Keratinocyte (primary cell): Measurements from ENCODE around the gene GBP7. TPM values are rescaled to one million over a fixed set of nuclear protein-coding genes. Genes with fewer than 3 reads are reported as not detected.

ENCODE experiments used
- DNase-seq: peaks from one replicate; pipeline ENCODE4 v3.0.0-alpha.2; 2011; ENCODE audit warnings: low read depth, missing footprints, low spot score
- FAIRE-seq: peaks from 2 replicates; lab custom pipeline; 2011; peaks lifted over from hg19 to GRCh38; lab: Jason Lieb, UNC
- H2AFZ ChIP-seq: 2 replicates; pipeline ENCODE4 v1.6.0; 2012; ENCODE audit warnings: low read length, control low read depth, inconsistent platforms; ENCODE audit not compliant: control insufficient read depth
- H3K27ac ChIP-seq: 2 replicates; pipeline ENCODE4 v1.5.1; 2011; ENCODE audit warnings: low read length; ENCODE audit not compliant: control insufficient read depth, insufficient read depth
- H3K27me3 ChIP-seq: 3 replicates; pipeline ENCODE4 v1.6.0; 2011; ENCODE audit warnings: low read length; ENCODE audit not compliant: control insufficient read depth, insufficient read depth; ENCODE audit errors: extremely low read depth
- H3K36me3 ChIP-seq, 2 experiments: 2 replicates in 1 of 2; 3 replicates in 1 of 2; pipeline ENCODE4 v1.5.1; 2011; ENCODE audit warnings: low read length in 2 of 2, mild to moderate bottlenecking in 1 of 2; ENCODE audit not compliant: control insufficient read depth in 2 of 2, insufficient read depth in 2 of 2; ENCODE audit errors: extremely low read depth in 1 of 2
- H3K4me1 ChIP-seq: 3 replicates; pipeline ENCODE4 v1.5.1; 2011; ENCODE audit warnings: low read length; ENCODE audit not compliant: control insufficient read depth, insufficient read depth; ENCODE audit errors: extremely low read depth
- H3K4me2 ChIP-seq: 3 replicates; pipeline ENCODE4 v1.6.0; 2011; ENCODE audit warnings: low read depth, low read length; ENCODE audit not compliant: control insufficient read depth, insufficient read depth; ENCODE audit errors: extremely low read depth
- H3K4me3 ChIP-seq, 3 experiments: fragments of 200-600 bp in 1 of 3; sonication (generic) in 1 of 3; 2 replicates in 2 of 3; 3 replicates in 1 of 3; pipeline ENCODE4 v1.5.1; 2011 to 2016; ENCODE audit warnings: low read length in 3 of 3, mild to moderate bottlenecking in 3 of 3, control low read depth in 2 of 3, inconsistent platforms in 1 of 3, low read depth in 1 of 3, mixed read lengths in 1 of 3, mixed run types in 1 of 3, moderate library complexity in 1 of 3; ENCODE audit not compliant: control insufficient read depth in 2 of 3, insufficient read depth in 2 of 3; ENCODE audit errors: extremely low read depth in 1 of 3
- H3K79me2 ChIP-seq: 2 replicates; pipeline ENCODE4 v1.6.0; 2012; ENCODE audit warnings: low read length; ENCODE audit not compliant: control insufficient read depth, insufficient read depth
- H3K9ac ChIP-seq: 3 replicates; pipeline ENCODE4 v1.6.0; 2011; ENCODE audit warnings: low read length; ENCODE audit not compliant: control insufficient read depth, insufficient read depth; ENCODE audit errors: extremely low read depth
- H3K9me1 ChIP-seq: 3 replicates; pipeline ENCODE4 v1.6.0; 2011; ENCODE audit warnings: low read length; ENCODE audit not compliant: control insufficient read depth, insufficient read depth; ENCODE audit errors: extremely low read depth
- H3K9me3 ChIP-seq: 2 replicates; pipeline ENCODE4 v1.5.1; 2012; ENCODE audit warnings: low read depth, low read length; ENCODE audit not compliant: control insufficient read depth
- H4K20me1 ChIP-seq: 3 replicates; pipeline ENCODE4 v1.6.0; 2011; ENCODE audit warnings: low read length; ENCODE audit not compliant: control insufficient read depth, insufficient read depth; ENCODE audit errors: extremely low read depth
- CTCF ChIP-seq, 3 experiments: IDR thresholded peaks in 1 of 3; conservative IDR thresholded peaks in 1 of 3; optimal IDR thresholded peaks in 1 of 3; 2 replicates in 2 of 3; 3 replicates in 1 of 3; pipeline versions ENCODE3 to v1.5.1; 2011; ENCODE audit warnings: low read length in 3 of 3, mild to moderate bottlenecking in 3 of 3, moderate library complexity in 2 of 3, control low read depth in 1 of 3, inconsistent platforms in 1 of 3; ENCODE audit not compliant: insufficient read depth in 2 of 3; ENCODE audit errors: extremely low read depth in 1 of 3
- EZH2 ChIP-seq: IDR thresholded peaks from one replicate; pipeline ENCODE4 v1.6.1; 2012; ENCODE audit warnings: inconsistent platforms, mild to moderate bottlenecking, low read length, moderate library complexity
- dilution Hi-C: fragments of 300-500 bp; cut with MboI; formaldehyde crosslinking; loops from one replicate; pipeline ENCODE4 v1.7.0; 2020; ENCODE audit warnings: low sequenced_read_pairs; ENCODE audit not compliant: extremely low pct_ligation_motif_present
- polyA plus RNA-seq, 5 experiments: library from polyadenylated mRNA; depleted of rRNA in 3 of 5; stranded (reverse) in 3 of 5; stranded (forward) in 1 of 5; unstranded in 1 of 5; fragments of >200 nt; gene quantifications; 1 replicate in 1 of 5; 2 replicates in 3 of 5; 3 replicates in 1 of 5; pipeline versions ENCODE4 v1.2.1 to v1.2.3, GENCODE V29; 2011 to 2012; ENCODE audit warnings: missing spikeins in 2 of 5, low read depth in 1 of 5, low replicate concordance in 1 of 5

GBP7 gene
- polyA plus RNA-seq, 1 donor (not counting 4 experiments of a cell fraction or from before 2014, with no cell fraction given) = not detected

- no peaks in the 10 kb centered on the region for H3K27me3 ChIP-seq
- peak within 1 kb of the TSS; percentile 35 for H2AFZ ChIP-seq
- H3K4me2 ChIP-seq = peak within 1 kb of the TSS; percentile 80
- H3K79me2 ChIP-seq = no peaks in the 10 kb centered on the region
- H3K9me1 ChIP-seq = no peaks in the 10 kb centered on the region
- H4K20me1 ChIP-seq = no peaks in the 10 kb centered on the region
- TF ChIP-seq EZH2 (no peak), CTCF (optimal IDR thresholded peaks at IDR 0.05 in 1 of 3, IDR thresholded peaks at IDR 0.05 in 1 of 3, conservative IDR thresholded peaks at IDR 0.05 in 1 of 3; ENCODE audit: extremely low read depth in 1 of 3, insufficient read depth in 2 of 3, low read length in 3 of 3) (no peak)
- peaks cover 8% of the 10 kb centered on the region for H3K4me1 ChIP-seq
- dilution Hi-C loops = no loop called here
- FAIRE-seq (peak; percentile 91), DNase-seq (no peak)
- peak within 1 kb of the TSS; percentile 39 for H3K27ac ChIP-seq
- peak within 1 kb of the TSS in 2 of 3 experiments; percentile 22 to 37 for H3K4me3 ChIP-seq
- no peaks in the 10 kb centered on the region for H3K9me3 ChIP-seq
- H3K36me3 ChIP-seq = no peaks in the 10 kb centered on the region
- H3K9ac ChIP-seq = peak within 1 kb of the TSS; percentile 11
Measured at GRCh38 chr1:89125913-89126580, 49.8 kb downstream of the GBP7 start, which contains the start of gene GBP2. TSS of gene GBP2 (minus strand) at chr1:89126114. CDS start at chr1:89121966, 4,148 bp downstream.

- H2AFZ ChIP-seq = peak overlapping the region; percentile 35
- H3K27ac ChIP-seq = peak overlapping the region; percentile 39
- peak overlapping the region in 2 of 3 experiments; percentile 22 to 37 for H3K4me3 ChIP-seq
- peak overlapping the region; percentile 80 for H3K4me2 ChIP-seq
- H3K9ac ChIP-seq = peak overlapping the region; percentile 11
- no peaks in the 10 kb centered on the region for H3K27me3 ChIP-seq
- no peak for TF ChIP-seq CTCF (optimal IDR thresholded peaks at IDR 0.05 in 1 of 3, IDR thresholded peaks at IDR 0.05 in 1 of 3, conservative IDR thresholded peaks at IDR 0.05 in 1 of 3; ENCODE audit: extremely low read depth in 1 of 3, insufficient read depth in 2 of 3, low read length in 3 of 3)
- DNase-seq (no peak), FAIRE-seq (no peak)
- H3K9me1 ChIP-seq = no peaks in the 10 kb centered on the region
- no peaks in the 10 kb centered on the region for H3K36me3 ChIP-seq
- no peaks in the 10 kb centered on the region for H3K79me2 ChIP-seq
- H3K4me1 ChIP-seq = peaks cover 8% of the 10 kb centered on the region
- dilution Hi-C loops = no loop called here
- H3K9me3 ChIP-seq = no peaks in the 10 kb centered on the region
- no peaks in the 10 kb centered on the region for H4K20me1 ChIP-seq
Measured at GRCh38 chr1:89125240-89125912, 50.4 kb downstream of the GBP7 start.
